HL-60 (cell line): ENCODE measurements around the gene ITLN2.
"Not testable (repeated sequence)": the region's sequence is repeated elsewhere in the genome, so short reads cannot be mapped to it uniquely, and the experiment has no call there.

Source experiments
- DNase-seq, 2 experiments: peaks; one replicate each; pipeline ENCODE4 v3.0.0-alpha.2; 2010 to 2020; ENCODE audit warnings: low read depth in 1 of 2, low spot score in 1 of 2
- H3K27ac ChIP-seq: fragments of 250-450 bp; sonication (Bioruptor Pico); replicated peaks from 2 replicates; pipeline ENCODE4 v1.5.1; 2020; ENCODE audit warnings: mild to moderate bottlenecking, moderate library complexity
- H3K27me3 ChIP-seq: fragments of 250-450 bp; sonication (Bioruptor Pico); 2 replicates; pipeline ENCODE4 v1.5.1; 2021; ENCODE audit warnings: mild to moderate bottlenecking, moderate library complexity; ENCODE audit not compliant: insufficient read depth, poor library complexity, severe bottlenecking
- H3K4me3 ChIP-seq: replicated peaks from 2 replicates; pipeline ENCODE4 v1.5.1; 2011; ENCODE audit warnings: mild to moderate bottlenecking, control low read depth, low read length; ENCODE audit not compliant: insufficient read depth
- CTCF ChIP-seq: IDR thresholded peaks from one replicate; pipeline ENCODE4 v1.5.1; 2011; ENCODE audit warnings: low read length, control low read depth, inconsistent platforms; ENCODE audit not compliant: insufficient read depth
- GABPA ChIP-seq: IDR thresholded peaks from 2 replicates; pipeline ENCODE4 v1.6.1; 2012; ENCODE audit warnings: low read depth
- POLR2AphosphoS5 ChIP-seq: IDR thresholded peaks from 2 replicates; pipeline ENCODE4 v1.6.1; 2012; ENCODE audit warnings: low read depth
- SPI1 ChIP-seq: IDR thresholded peaks from 2 replicates; pipeline ENCODE4 v1.6.1; 2012; ENCODE audit warnings: low read depth, mild to moderate bottlenecking, borderline replicate concordance
- TF ChIP-seq, protein P1 (sequence below): IDR thresholded peaks from 2 replicates; pipeline ENCODE4 v1.6.1; 2012; ENCODE audit warnings: low read depth; ENCODE audit not compliant: insufficient replicate concordance

The ITLN2 gene

DNA sequence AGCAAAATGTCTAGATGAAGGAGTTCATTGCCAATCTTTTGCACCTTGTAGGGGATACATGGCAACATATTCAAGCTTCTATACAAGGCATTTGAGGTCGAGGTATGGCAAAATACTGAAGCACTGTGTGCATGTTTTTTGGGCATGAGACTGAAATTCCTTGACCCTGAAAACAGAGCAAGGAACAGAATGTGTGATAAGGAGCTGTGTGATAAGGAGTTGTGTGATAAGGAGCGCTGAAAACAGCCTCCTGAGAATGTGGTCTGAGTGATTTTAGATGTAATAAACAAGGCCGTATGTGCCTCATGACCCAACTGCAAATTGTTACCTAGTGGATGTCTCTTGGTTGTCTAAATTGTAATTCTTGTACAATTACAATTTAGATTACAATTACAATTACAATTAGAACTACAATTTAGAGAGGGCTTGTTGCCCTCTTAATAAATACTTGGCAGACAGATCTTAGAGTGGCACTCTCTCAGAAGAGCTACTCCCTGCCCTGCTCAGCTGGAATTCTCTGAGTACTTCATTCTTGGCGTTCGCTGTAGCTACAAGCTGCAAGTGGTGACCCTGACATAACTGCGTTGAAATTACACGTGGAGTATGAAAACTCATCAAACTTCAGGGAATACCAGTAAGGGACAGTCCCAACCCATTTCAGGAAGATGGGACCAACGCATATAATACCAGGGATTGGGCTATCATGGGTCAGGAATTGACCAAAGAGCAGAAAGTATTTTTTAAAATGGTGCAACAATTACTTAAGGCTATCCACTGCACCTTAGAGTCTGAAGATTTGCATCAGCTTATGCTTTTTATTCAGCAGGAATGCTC is 49.6 kb downstream of the ITLN2 start:
- no peak for DNase-seq
- H3K27ac ChIP-seq, result no peak overlapping the region
- TF ChIP-seq, protein P1, sequence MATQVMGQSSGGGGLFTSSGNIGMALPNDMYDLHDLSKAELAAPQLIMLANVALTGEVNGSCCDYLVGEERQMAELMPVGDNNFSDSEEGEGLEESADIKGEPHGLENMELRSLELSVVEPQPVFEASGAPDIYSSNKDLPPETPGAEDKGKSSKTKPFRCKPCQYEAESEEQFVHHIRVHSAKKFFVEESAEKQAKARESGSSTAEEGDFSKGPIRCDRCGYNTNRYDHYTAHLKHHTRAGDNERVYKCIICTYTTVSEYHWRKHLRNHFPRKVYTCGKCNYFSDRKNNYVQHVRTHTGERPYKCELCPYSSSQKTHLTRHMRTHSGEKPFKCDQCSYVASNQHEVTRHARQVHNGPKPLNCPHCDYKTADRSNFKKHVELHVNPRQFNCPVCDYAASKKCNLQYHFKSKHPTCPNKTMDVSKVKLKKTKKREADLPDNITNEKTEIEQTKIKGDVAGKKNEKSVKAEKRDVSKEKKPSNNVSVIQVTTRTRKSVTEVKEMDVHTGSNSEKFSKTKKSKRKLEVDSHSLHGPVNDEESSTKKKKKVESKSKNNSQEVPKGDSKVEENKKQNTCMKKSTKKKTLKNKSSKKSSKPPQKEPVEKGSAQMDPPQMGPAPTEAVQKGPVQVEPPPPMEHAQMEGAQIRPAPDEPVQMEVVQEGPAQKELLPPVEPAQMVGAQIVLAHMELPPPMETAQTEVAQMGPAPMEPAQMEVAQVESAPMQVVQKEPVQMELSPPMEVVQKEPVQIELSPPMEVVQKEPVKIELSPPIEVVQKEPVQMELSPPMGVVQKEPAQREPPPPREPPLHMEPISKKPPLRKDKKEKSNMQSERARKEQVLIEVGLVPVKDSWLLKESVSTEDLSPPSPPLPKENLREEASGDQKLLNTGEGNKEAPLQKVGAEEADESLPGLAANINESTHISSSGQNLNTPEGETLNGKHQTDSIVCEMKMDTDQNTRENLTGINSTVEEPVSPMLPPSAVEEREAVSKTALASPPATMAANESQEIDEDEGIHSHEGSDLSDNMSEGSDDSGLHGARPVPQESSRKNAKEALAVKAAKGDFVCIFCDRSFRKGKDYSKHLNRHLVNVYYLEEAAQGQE, result no peak
- no peak for TF ChIP-seq CTCF
- no peak for TF ChIP-seq GABPA
- no peak for TF ChIP-seq POLR2AphosphoS5
- no peak for TF ChIP-seq SPI1
- no peak overlapping the region for H3K4me3 ChIP-seq
- no peaks in the 10 kb centered on the region for H3K27me3 ChIP-seq

- H3K4me3 ChIP-seq, H3K27me3 ChIP-seq, DNase-seq, H3K27ac ChIP-seq: not testable (repeated sequence)
Observed at GRCh38 chr1:160902251-160902650, 52.4 kb downstream of the ITLN2 start.

DNA sequence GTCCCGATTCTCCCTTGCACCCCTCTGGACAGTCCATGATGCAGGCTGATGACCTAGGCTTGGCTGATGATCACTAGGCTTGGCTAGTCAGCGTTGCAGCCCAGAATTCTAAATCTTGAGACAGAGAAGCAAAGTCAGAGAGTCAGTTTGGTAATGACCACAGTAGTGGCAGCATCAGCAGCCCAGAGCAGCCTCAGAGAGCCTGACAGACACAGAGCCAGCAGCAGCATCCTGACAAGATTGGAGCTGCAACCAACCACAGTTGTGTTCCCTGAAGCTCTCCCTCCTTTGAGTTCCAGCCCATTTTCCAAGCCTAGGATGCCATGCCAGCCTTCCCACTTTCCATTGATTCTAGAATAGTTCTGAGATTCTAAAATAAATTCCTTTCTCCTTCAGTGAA is 52.8 kb downstream of the ITLN2 start:
- H3K27ac ChIP-seq, result no peak overlapping the region
- TF ChIP-seq, protein P1, result no peak
- no peak for TF ChIP-seq CTCF
- TF ChIP-seq SPI1, result no peak
- TF ChIP-seq GABPA, result no peak
- TF ChIP-seq POLR2AphosphoS5, result no peak
- no peak overlapping the region for H3K4me3 ChIP-seq
- no peak for DNase-seq
- no peaks in the 10 kb centered on the region for H3K27me3 ChIP-seq

DNA sequence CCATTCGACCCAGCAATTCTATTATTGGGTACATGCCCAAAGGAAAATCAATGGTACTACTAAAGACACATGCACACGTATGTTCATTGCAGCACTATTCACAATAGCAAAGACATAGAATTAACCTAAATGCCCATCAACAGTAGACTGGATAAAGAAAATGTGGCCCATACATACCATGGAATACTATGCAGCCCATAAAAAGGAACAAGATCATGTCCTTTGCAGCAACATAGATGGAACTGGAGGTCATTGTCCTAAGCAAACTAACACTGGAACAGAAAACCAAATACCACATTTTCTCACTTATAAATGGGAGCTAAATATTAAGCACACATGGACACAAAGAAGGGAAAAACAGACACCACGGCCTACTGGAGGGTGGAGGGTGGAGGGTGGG is 53.9 kb downstream of the ITLN2 start:
- not testable (repeated sequence) for H3K27ac ChIP-seq, H3K4me3 ChIP-seq, DNase-seq, H3K27me3 ChIP-seq
